Colonic mucosa (tissue), 4 donors: ENCODE measurements around the gene PHLDA2. TPM values are rescaled to one million over a fixed set of nuclear protein-coding genes. Genes with fewer than 3 reads are reported as not detected.
A peak's percentile ranks its signal among the peaks of the same experiment; 100 is the strongest.

Experiments used
- DNase-seq: peaks from one replicate; pipeline ENCODE4 v3.0.0-alpha.2; 2020
- H3K27ac ChIP-seq: fragments of 200-600 bp; one replicate; pipeline ENCODE4 v1.8.0; 2021
- H3K27me3 ChIP-seq: fragments of 200-600 bp; one replicate; pipeline ENCODE4 v1.8.0; 2021
- H3K36me3 ChIP-seq: fragments of 200-600 bp; one replicate; pipeline ENCODE4 v1.8.0; 2021
- H3K4me1 ChIP-seq: fragments of 200-600 bp; one replicate; pipeline ENCODE4 v1.8.0; 2021; ENCODE audit warnings: mild to moderate bottlenecking
- H3K4me3 ChIP-seq: fragments of 200-600 bp; one replicate; pipeline ENCODE4 v1.8.0; 2021
- H3K9ac ChIP-seq, 2 donors: one replicate each; pipeline ENCODE4 v1.7.0; 2013; ENCODE audit warnings: control low read depth in 2 of 2, low read depth in 2 of 2, low read length in 2 of 2
- H3K9me3 ChIP-seq: fragments of 200-600 bp; one replicate; pipeline ENCODE4 v1.8.0; 2021
- CTCF ChIP-seq: fragments of 200-600 bp; IDR thresholded peaks from one replicate; pipeline ENCODE4 v1.8.0; 2022; ENCODE audit warnings: antibody characterized with exemption, mild to moderate bottlenecking
- intact Hi-C: fragments of 100-400 bp; cut with DNase I; formaldehyde crosslinking; loops from one replicate; pipeline ENCODE4 v1.14.1; 2022
- total RNA-seq, 2 donors: library from RNA; stranded (reverse); fragmentation: NEBNext Ultra II Directional in 1 of 2; extraction: Animal tissue kit (Norgen Biotek cat#: 25700) in 1 of 2; gene quantifications; one replicate each; pipeline ENCODE4 v1.2.1, GENCODE V29; 2021
- donor health status: healthy.
- donor health status: DM: no; HTN: no; CAD: no.
- donor health status: DM: no; HTN: no; CAD: no.

Gene PHLDA2
- total RNA-seq, 2 donors from 2014 or later = 31.6 to 41.6 TPM

- TF ChIP-seq CTCF = no peak
- Histone ChIP-seq H3K9me3 (no peaks in the 10 kb centered on the region), H3K4me1 (peaks cover 13% of the 10 kb centered on the region), H3K9ac (peak overlapping the region; percentile 94 to 98), H3K27ac (peak overlapping the region; percentile 94), H3K27me3 (no peaks in the 10 kb centered on the region), H3K36me3 (no peaks in the 10 kb centered on the region), H3K4me3 (peak overlapping the region; percentile 78)
- intact Hi-C loops = no loop called here
- peak; percentile 88 for DNase-seq
Observed at GRCh38 chr11:2903672-2904011, 25.6 kb downstream of the PHLDA2 start.

GRCh38 chr11:2902784-2903671, 26.2 kb downstream of the PHLDA2 start:
- peak overlapping the region; percentile 78 for H3K4me3 ChIP-seq
- no peak for TF ChIP-seq CTCF
- no peaks in the 10 kb centered on the region for H3K36me3 ChIP-seq
- peak; percentile 77 for DNase-seq
- peak overlapping the region; percentile 94 to 98 for H3K9ac ChIP-seq
- H3K4me1 ChIP-seq = peaks cover 13% of the 10 kb centered on the region
- H3K9me3 ChIP-seq = no peaks in the 10 kb centered on the region
- intact Hi-C loops = no loop called here
- peak overlapping the region; percentile 94 for H3K27ac ChIP-seq
- no peaks in the 10 kb centered on the region for H3K27me3 ChIP-seq

GRCh38 chr11:2901854-2902783, 27.1 kb downstream of the PHLDA2 start:
- Histone ChIP-seq H3K9ac (peak overlapping the region; percentile 94 to 98), H3K9me3 (no peaks in the 10 kb centered on the region), H3K4me3 (peak overlapping the region; percentile 78), H3K27me3 (no peaks in the 10 kb centered on the region), H3K36me3 (no peaks in the 10 kb centered on the region), H3K27ac (peak overlapping the region; percentile 94), H3K4me1 (peaks cover 13% of the 10 kb centered on the region)
- peak; percentile 99 for DNase-seq
- TF ChIP-seq CTCF = no peak
- intact Hi-C loops = no loop called here

- TF ChIP-seq CTCF = no peak
- H3K9ac ChIP-seq = peak overlapping the region; percentile 77 to 86
- H3K9me3 ChIP-seq = no peaks in the 10 kb centered on the region
- intact Hi-C loops = no loop called here
- peak overlapping the region; percentile 94 for H3K27ac ChIP-seq
- H3K4me1 ChIP-seq = peaks cover 13% of the 10 kb centered on the region
- H3K36me3 ChIP-seq = no peaks in the 10 kb centered on the region
- H3K4me3 ChIP-seq = peak overlapping the region; percentile 78
- H3K27me3 ChIP-seq = no peaks in the 10 kb centered on the region
- DNase-seq = no peak
Observed at GRCh38 chr11:2901196-2901796, 27.9 kb downstream of the PHLDA2 start.
